A549 (cell line): ENCODE data around the gene HDAC10. TPM values are rescaled to one million over a fixed set of nuclear protein-coding genes. Genes with fewer than 3 reads are reported as not detected.

Experiments used
- ATAC-seq, 2 experiments: fragments of 200-7000 bp in 1 of 2; fragments of >200 bp in 1 of 2; cut with Nextera tagmentation in 1 of 2; cut with Tn5 transposase in 1 of 2; 3 replicates each; pipeline versions ENCODE4 v1.8.0 to v1.9.1; 2018 to 2020; ENCODE audit warnings: mild to moderate bottlenecking in 1 of 2, moderate library complexity in 1 of 2
- CTCF ChIA-PET: fragments of 300-600 bp; sonication (Branson Sonifier 250); formaldehyde crosslinking; extraction: SDS; loops from one replicate; lab custom pipeline; 2021; ENCODE audit warnings: antibody characterized with exemption, inconsistent platforms; lab: Yijun Ruan, JAX
- POLR2A ChIA-PET: fragments of 350-600 bp; formaldehyde crosslinking; extraction: SDS; loops from one replicate; lab custom pipeline; 2021; ENCODE audit warnings: antibody characterized with exemption, inconsistent platforms; lab: Yijun Ruan, JAX
- DNase-seq, 2 experiments: peaks; one replicate each; pipeline versions ENCODE4 v3.0.0 to v3.0.0-alpha.2; 2011 to 2016; ENCODE audit warnings: low read depth in 1 of 2, low spot score in 1 of 2
- FAIRE-seq: peaks from 2 replicates; lab custom pipeline; 2011; peaks lifted over from hg19 to GRCh38; lab: Jason Lieb, UNC
- H3K27ac ChIP-seq, 2 experiments: fragments of >200 bp; sonication (Bioruptor Twin); formaldehyde crosslinking; 3 replicates each; pipeline ENCODE4 v1.5.1; 2016 to 2017
- H3K4me1 ChIP-seq: fragments of >200 bp; sonication (Bioruptor Twin); formaldehyde crosslinking; 3 replicates; pipeline ENCODE4 v1.6.1; 2016
- H3K4me2 ChIP-seq: fragments of >200 bp; sonication (Bioruptor Twin); formaldehyde crosslinking; 3 replicates; pipeline ENCODE4 v1.6.1; 2016
- H3K4me3 ChIP-seq: fragments of >200 bp; sonication (Bioruptor Twin); formaldehyde crosslinking; 3 replicates; pipeline ENCODE4 v1.5.1; 2016
- H3K9me3 ChIP-seq: fragments of >200 bp; sonication (Bioruptor Twin); formaldehyde crosslinking; 3 replicates; pipeline ENCODE4 v1.6.1; 2016
- CBX2 ChIP-seq: fragments of 200-600 bp; sonication (generic); IDR thresholded peaks from 2 replicates; pipeline ENCODE4 v1.6.1; 2016; ENCODE audit warnings: low read depth, mild to moderate bottlenecking, borderline replicate concordance
- CHD2 ChIP-seq: fragments of 150-350 bp; IDR thresholded peaks from 2 replicates; pipeline ENCODE4 v1.6.1; 2014; ENCODE audit warnings: low read length; ENCODE audit not compliant: partially characterized antibody
- EHMT2 ChIP-seq: fragments of 200-600 bp; sonication (generic); IDR thresholded peaks from 2 replicates; pipeline ENCODE4 v1.6.1; 2016; ENCODE audit warnings: antibody characterized with exemption, low read depth, mild to moderate bottlenecking, moderate library complexity
- FOSB ChIP-seq: fragments of 250-450 bp; sonication (Bioruptor Pico); IDR thresholded peaks from 2 replicates; pipeline ENCODE4 v1.5.0; 2020; ENCODE audit warnings: mild to moderate bottlenecking, moderate library complexity
- FOSL2 ChIP-seq, 2 experiments: fragments of 450-650 bp in 1 of 2; fragments of >200 bp in 1 of 2; sonication (Bioruptor Twin) in 1 of 2; formaldehyde crosslinking; IDR thresholded peaks; 2 replicates each; pipeline versions ENCODE4 v1.5.0 to v1.6.1; 2016 to 2020; ENCODE audit warnings: mild to moderate bottlenecking in 1 of 2, moderate library complexity in 1 of 2
- HOXB13 ChIP-seq: fragments of 250-450 bp; sonication (Bioruptor Pico); IDR thresholded peaks from 2 replicates; pipeline ENCODE4 v1.5.0; 2020; ENCODE audit warnings: low read depth, mild to moderate bottlenecking, moderate library complexity
- KDM5A ChIP-seq: fragments of 200-600 bp; sonication (generic); IDR thresholded peaks from 2 replicates; pipeline ENCODE4 v1.6.1; 2016; ENCODE audit warnings: antibody characterized with exemption, mild to moderate bottlenecking
- MAFK ChIP-seq: fragments of 450-650 bp; IDR thresholded peaks from 2 replicates; pipeline ENCODE4 v1.6.1; 2014; ENCODE audit not compliant: partially characterized antibody
- NFE2L2 ChIP-seq: fragments of 150-350 bp; conservative IDR thresholded peaks from 2 replicates; pipeline ENCODE4 v1.6.1; 2014; ENCODE audit warnings: low read length
- NPAS2 ChIP-seq: fragments of 250-450 bp; sonication (Bioruptor Pico); IDR thresholded peaks from 2 replicates; pipeline ENCODE4 v1.8.0; 2022; ENCODE audit warnings: mild to moderate bottlenecking, moderate library complexity, borderline replicate concordance
- RARB ChIP-seq: fragments of 250-450 bp; sonication (Bioruptor Pico); IDR thresholded peaks from 2 replicates; pipeline ENCODE4 v1.8.0; 2021; ENCODE audit warnings: mild to moderate bottlenecking, moderate library complexity
- RFX5 ChIP-seq: fragments of 450-650 bp; IDR thresholded peaks from 2 replicates; pipeline ENCODE4 v1.7.1; 2014; ENCODE audit warnings: antibody characterized with exemption, mild to moderate bottlenecking, moderate library complexity
- SREBF2 ChIP-seq: fragments of 450-650 bp; IDR thresholded peaks from 2 replicates; pipeline ENCODE4 v1.6.1; 2014; ENCODE audit warnings: mild to moderate bottlenecking, moderate library complexity
- ZNF302 ChIP-seq: fragments of 250-450 bp; sonication (Bioruptor Pico); IDR thresholded peaks from 2 replicates; pipeline ENCODE4 v1.9.0; 2021; ENCODE audit warnings: inconsistent platforms, mild to moderate bottlenecking, moderate library complexity
- ZSCAN20 ChIP-seq: fragments of 250-450 bp; sonication (Bioruptor Pico); IDR thresholded peaks from 2 replicates; pipeline ENCODE4 v1.8.0; 2022; ENCODE audit warnings: mild to moderate bottlenecking, moderate library complexity
- WGBS: methylation state at CpG from one replicate; pipeline ENCODE4 v1.1.6; 2017; ENCODE audit errors: missing lambda C conversion rate; 5-methylcytosine and 5-hydroxymethylcytosine counted together
- polyA plus RNA-seq, 4 experiments: library from polyadenylated mRNA; depleted of rRNA in 3 of 4; stranded (reverse); fragments of >200 nt; fragmentation: RNase III in 1 of 4; extraction: RNeasy Plus Mini Kit Qiagen cat#74134 plus additional on column Dnase treatment in 1 of 4; gene quantifications; 2 replicates in 3 of 4; 3 replicates in 1 of 4; pipeline ENCODE4 v1.2.3, GENCODE V29; 2011 to 2017
- TF ChIP-seq, protein P1 (sequence below): fragments of >200 bp; sonication (Bioruptor Twin); formaldehyde crosslinking; IDR thresholded peaks from 3 replicates; pipeline ENCODE4 v1.5.1; 2016
- TF ChIP-seq, protein P2 (sequence below): fragments of 200-600 bp; sonication (generic); IDR thresholded peaks from 2 replicates; pipeline ENCODE4 v1.6.1; 2016; ENCODE audit warnings: antibody characterized with exemption, mild to moderate bottlenecking, moderate library complexity
- TF ChIP-seq, protein P3 (sequence below): fragments of 150-350 bp; IDR thresholded peaks from 2 replicates; pipeline ENCODE4 v1.6.1; 2014; ENCODE audit warnings: low read depth, mild to moderate bottlenecking, low read length
- TF ChIP-seq, protein P4 (sequence below): IDR thresholded peaks from 2 replicates; pipeline ENCODE4 v1.6.1; 2012
- TF ChIP-seq, protein P5 (sequence below): fragments of >200 bp; sonication (Bioruptor Twin); formaldehyde crosslinking; IDR thresholded peaks from 3 replicates; pipeline ENCODE4 v1.6.1; 2016

HDAC10 gene
- polyA plus RNA-seq, 2 of the 4 experiments (the other 2 are of a cell fraction): 2.4 to 12.0 TPM

DNA sequence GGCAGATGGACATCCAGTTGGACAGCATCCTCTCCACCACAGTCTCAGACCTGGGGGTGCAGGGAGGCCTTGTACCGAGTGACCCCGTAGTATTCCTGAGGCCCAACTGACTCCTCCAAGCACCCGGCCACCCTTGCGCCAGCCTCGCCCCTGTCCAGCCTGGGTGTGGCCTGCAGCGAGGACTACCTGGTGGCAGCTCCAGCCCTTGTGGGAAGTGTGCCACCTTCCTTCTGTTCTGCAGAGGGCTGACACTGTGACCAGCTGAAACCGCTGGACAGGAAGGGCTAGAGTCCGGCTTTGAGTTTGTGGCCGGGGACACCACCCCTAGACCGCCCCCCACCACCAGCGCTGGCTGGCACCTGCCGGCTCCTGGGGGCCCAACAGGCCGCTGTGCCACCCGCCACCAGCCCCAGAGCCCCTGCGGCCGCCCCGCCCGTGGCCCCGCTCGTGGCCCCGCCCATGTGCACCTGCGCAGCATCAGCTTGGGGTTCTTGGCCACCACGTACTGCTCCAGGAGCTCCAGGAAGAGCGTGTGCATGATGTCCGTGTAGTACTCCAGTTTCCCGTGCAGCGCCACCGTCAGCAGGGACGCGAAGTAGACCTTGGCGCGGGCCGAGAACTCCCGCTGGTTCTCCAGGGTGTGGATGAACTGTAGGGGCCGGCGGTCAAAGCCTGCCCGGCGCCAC is 29.1 kb upstream of the HDAC10 start:
- Histone ChIP-seq H3K4me3 (no peak overlapping the region), H3K27ac (no peak overlapping the region), H3K9me3 (no peaks in the 10 kb centered on the region; the same call in 2 of the 3 replicates), H3K4me2 (no peak overlapping the region), H3K4me1 (peaks cover 17% of the 10 kb centered on the region)
- CTCF ChIA-PET: interaction anchor here (0.6 to 1.5 kb wide), 3 partner anchors 46 to 109 kb away, joined by 3 to 6 read pairs (median 5); no protein-coding TSS in a partner anchor
- POLR2A ChIA-PET: no interaction called here
- TF ChIP-seq, protein P1, sequence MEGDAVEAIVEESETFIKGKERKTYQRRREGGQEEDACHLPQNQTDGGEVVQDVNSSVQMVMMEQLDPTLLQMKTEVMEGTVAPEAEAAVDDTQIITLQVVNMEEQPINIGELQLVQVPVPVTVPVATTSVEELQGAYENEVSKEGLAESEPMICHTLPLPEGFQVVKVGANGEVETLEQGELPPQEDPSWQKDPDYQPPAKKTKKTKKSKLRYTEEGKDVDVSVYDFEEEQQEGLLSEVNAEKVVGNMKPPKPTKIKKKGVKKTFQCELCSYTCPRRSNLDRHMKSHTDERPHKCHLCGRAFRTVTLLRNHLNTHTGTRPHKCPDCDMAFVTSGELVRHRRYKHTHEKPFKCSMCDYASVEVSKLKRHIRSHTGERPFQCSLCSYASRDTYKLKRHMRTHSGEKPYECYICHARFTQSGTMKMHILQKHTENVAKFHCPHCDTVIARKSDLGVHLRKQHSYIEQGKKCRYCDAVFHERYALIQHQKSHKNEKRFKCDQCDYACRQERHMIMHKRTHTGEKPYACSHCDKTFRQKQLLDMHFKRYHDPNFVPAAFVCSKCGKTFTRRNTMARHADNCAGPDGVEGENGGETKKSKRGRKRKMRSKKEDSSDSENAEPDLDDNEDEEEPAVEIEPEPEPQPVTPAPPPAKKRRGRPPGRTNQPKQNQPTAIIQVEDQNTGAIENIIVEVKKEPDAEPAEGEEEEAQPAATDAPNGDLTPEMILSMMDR: no peak
- TF ChIP-seq ZNF302 (CRISPR knock-in tag): no peak
- no peak for FAIRE-seq
- WGBS: 97% methylated on average over 12 of the region's 38 CpGs
- DNase-seq: no peak
- no peak for ATAC-seq

DNA sequence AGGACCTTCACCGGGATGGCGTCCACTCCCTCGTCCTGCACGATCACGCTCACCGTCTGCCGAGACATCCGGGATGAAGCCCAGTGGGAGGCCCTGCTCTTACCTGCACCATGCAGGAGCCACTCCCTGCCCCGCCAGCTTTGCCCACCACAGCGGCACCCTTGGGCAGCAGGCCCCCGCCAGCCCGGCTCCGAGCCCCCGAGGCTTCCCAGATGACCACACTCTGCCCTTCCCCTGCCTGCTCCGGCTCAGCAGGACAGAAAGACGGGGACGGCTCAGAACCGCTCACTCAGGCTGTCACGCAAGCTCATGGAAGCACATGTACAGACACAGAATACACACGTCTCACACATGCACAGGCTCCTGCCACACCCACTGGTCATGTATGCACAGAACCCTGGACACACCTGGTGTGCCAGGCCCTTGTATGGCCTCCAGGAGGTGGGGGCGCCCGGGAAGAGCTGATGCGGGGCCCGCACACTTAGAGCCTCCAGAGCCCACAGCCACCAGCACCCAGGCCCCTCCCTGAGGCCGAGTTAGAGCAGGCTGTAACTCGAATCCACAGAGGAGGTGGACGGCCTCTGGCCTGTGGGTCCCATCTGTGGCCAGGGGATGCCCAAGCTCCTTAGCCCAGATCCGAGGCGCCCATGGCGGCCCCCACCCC is 28.0 kb upstream of the HDAC10 start:
- peaks cover 21% of the 10 kb centered on the region for H3K4me1 ChIP-seq
- DNase-seq (no peak), FAIRE-seq (no peak), ATAC-seq (no peak)
- no peaks in the 10 kb centered on the region; the same call in 2 of the 3 replicates for H3K9me3 ChIP-seq
- no peak overlapping the region for H3K4me3 ChIP-seq
- WGBS: 98% methylated on average over 7 of the region's 30 CpGs
- ChIA-PET POLR2A (no interaction called here), CTCF (interaction anchor here (1.0 to 1.5 kb wide), 2 partner anchors 47 to 63 kb away, joined by 5 to 6 read pairs; no protein-coding TSS in a partner anchor)
- no peak overlapping the region for H3K4me2 ChIP-seq
- no peak for TF ChIP-seq FOSL2 (IDR thresholded peaks at IDR 0.05)
- no peak for TF ChIP-seq FOSL2 (CRISPR knock-in tag; IDR thresholded peaks at IDR 0.05)
- no peak for TF ChIP-seq EHMT2
- no peak for TF ChIP-seq ZSCAN20 (CRISPR knock-in tag)
- TF ChIP-seq SREBF2: no peak
- TF ChIP-seq NPAS2: no peak
- TF ChIP-seq FOSB (CRISPR knock-in tag): no peak
- TF ChIP-seq, protein P2, sequence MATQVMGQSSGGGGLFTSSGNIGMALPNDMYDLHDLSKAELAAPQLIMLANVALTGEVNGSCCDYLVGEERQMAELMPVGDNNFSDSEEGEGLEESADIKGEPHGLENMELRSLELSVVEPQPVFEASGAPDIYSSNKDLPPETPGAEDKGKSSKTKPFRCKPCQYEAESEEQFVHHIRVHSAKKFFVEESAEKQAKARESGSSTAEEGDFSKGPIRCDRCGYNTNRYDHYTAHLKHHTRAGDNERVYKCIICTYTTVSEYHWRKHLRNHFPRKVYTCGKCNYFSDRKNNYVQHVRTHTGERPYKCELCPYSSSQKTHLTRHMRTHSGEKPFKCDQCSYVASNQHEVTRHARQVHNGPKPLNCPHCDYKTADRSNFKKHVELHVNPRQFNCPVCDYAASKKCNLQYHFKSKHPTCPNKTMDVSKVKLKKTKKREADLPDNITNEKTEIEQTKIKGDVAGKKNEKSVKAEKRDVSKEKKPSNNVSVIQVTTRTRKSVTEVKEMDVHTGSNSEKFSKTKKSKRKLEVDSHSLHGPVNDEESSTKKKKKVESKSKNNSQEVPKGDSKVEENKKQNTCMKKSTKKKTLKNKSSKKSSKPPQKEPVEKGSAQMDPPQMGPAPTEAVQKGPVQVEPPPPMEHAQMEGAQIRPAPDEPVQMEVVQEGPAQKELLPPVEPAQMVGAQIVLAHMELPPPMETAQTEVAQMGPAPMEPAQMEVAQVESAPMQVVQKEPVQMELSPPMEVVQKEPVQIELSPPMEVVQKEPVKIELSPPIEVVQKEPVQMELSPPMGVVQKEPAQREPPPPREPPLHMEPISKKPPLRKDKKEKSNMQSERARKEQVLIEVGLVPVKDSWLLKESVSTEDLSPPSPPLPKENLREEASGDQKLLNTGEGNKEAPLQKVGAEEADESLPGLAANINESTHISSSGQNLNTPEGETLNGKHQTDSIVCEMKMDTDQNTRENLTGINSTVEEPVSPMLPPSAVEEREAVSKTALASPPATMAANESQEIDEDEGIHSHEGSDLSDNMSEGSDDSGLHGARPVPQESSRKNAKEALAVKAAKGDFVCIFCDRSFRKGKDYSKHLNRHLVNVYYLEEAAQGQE: no peak
- TF ChIP-seq, protein P3, sequence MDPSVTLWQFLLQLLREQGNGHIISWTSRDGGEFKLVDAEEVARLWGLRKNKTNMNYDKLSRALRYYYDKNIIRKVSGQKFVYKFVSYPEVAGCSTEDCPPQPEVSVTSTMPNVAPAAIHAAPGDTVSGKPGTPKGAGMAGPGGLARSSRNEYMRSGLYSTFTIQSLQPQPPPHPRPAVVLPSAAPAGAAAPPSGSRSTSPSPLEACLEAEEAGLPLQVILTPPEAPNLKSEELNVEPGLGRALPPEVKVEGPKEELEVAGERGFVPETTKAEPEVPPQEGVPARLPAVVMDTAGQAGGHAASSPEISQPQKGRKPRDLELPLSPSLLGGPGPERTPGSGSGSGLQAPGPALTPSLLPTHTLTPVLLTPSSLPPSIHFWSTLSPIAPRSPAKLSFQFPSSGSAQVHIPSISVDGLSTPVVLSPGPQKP: no peak
- TF ChIP-seq MAFK: no peak
- TF ChIP-seq KDM5A: no peak
- no peak for TF ChIP-seq NFE2L2
- no peak for TF ChIP-seq RARB (CRISPR knock-in tag)
- TF ChIP-seq, protein P4, sequence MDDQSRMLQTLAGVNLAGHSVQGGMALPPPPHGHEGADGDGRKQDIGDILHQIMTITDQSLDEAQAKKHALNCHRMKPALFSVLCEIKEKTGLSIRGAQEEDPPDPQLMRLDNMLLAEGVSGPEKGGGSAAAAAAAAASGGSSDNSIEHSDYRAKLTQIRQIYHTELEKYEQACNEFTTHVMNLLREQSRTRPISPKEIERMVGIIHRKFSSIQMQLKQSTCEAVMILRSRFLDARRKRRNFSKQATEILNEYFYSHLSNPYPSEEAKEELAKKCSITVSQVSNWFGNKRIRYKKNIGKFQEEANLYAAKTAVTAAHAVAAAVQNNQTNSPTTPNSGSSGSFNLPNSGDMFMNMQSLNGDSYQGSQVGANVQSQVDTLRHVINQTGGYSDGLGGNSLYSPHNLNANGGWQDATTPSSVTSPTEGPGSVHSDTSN: no peak
- TF ChIP-seq, protein P5, sequence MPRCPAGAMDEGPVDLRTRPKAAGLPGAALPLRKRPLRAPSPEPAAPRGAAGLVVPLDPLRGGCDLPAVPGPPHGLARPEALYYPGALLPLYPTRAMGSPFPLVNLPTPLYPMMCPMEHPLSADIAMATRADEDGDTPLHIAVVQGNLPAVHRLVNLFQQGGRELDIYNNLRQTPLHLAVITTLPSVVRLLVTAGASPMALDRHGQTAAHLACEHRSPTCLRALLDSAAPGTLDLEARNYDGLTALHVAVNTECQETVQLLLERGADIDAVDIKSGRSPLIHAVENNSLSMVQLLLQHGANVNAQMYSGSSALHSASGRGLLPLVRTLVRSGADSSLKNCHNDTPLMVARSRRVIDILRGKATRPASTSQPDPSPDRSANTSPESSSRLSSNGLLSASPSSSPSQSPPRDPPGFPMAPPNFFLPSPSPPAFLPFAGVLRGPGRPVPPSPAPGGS: no peak
- TF ChIP-seq CHD2: no peak
- TF ChIP-seq HOXB13 (CRISPR knock-in tag): no peak
- no peak for TF ChIP-seq CBX2
- TF ChIP-seq RFX5: no peak
- H3K27ac ChIP-seq: no peak overlapping the region
